Neural progenitor cell (in vitro differentiated cells): ENCODE measurements around the gene PLB1. TPM values are rescaled to one million over a fixed set of nuclear protein-coding genes. Genes with fewer than 3 reads are reported as not detected.

Source experiments
- DNase-seq: peaks from one replicate; pipeline ENCODE4 v3.0.0-alpha.2; 2016; ENCODE audit warnings: low spot score
- H2AFZ ChIP-seq: fragments of 200-600 bp; sonication (generic); replicated peaks from 2 replicates; pipeline ENCODE4 v1.6.1; 2016; ENCODE audit warnings: antibody characterized with exemption
- H3F3A ChIP-seq: fragments of 200-600 bp; sonication (generic); 2 replicates; pipeline ENCODE4 v1.6.1; 2016; ENCODE audit warnings: antibody characterized with exemption, low read depth
- H3K27ac ChIP-seq: fragments of 200-600 bp; sonication (generic); 2 replicates; pipeline ENCODE4 v1.5.1; 2016; ENCODE audit warnings: mild to moderate bottlenecking
- H3K27me3 ChIP-seq: fragments of 200-600 bp; sonication (generic); 2 replicates; pipeline ENCODE4 v1.6.1; 2016; ENCODE audit warnings: mild to moderate bottlenecking, moderate library complexity
- H3K36me3 ChIP-seq: fragments of 200-600 bp; sonication (generic); 2 replicates; pipeline ENCODE4 v1.5.1; 2016
- H3K4me1 ChIP-seq: fragments of 200-600 bp; sonication (generic); 2 replicates; pipeline ENCODE4 v1.6.1; 2016; ENCODE audit warnings: mixed run types
- H3K4me2 ChIP-seq: fragments of 200-600 bp; sonication (generic); 2 replicates; pipeline ENCODE4 v1.6.1; 2016
- H3K4me3 ChIP-seq: fragments of 200-600 bp; sonication (generic); 2 replicates; pipeline ENCODE4 v1.5.1; 2016
- H3K79me2 ChIP-seq: fragments of 200-600 bp; sonication (generic); 2 replicates; pipeline ENCODE4 v1.6.1; 2016; ENCODE audit warnings: low read depth
- H3K9ac ChIP-seq: fragments of 200-600 bp; sonication (generic); 2 replicates; pipeline ENCODE4 v1.6.1; 2016
- H3K9me3 ChIP-seq: fragments of 200-600 bp; sonication (generic); 2 replicates; pipeline ENCODE4 v1.5.1; 2016; ENCODE audit warnings: low read depth
- H4K20me1 ChIP-seq: fragments of 200-600 bp; sonication (generic); 2 replicates; pipeline ENCODE4 v1.6.1; 2016; ENCODE audit warnings: low read depth
- H3K27ac Mint-ChIP-seq: 3 replicates; pipeline ENCODE4 v1.8.0; 2021; ENCODE audit warnings: mixed read lengths
- H3K27me3 Mint-ChIP-seq: 2 replicates; pipeline ENCODE4 v1.8.0; 2022; ENCODE audit warnings: low read depth, mild to moderate bottlenecking, inconsistent platforms, moderate library complexity, mixed read lengths; ENCODE audit not compliant: insufficient read depth
- H3K36me3 Mint-ChIP-seq: 3 replicates; pipeline ENCODE4 v1.8.0; 2021; ENCODE audit warnings: mixed read lengths
- H3K4me1 Mint-ChIP-seq: 3 replicates; pipeline ENCODE4 v1.8.0; 2021; ENCODE audit warnings: mixed read lengths
- H3K4me3 Mint-ChIP-seq: 3 replicates; pipeline ENCODE4 v1.8.0; 2021; ENCODE audit warnings: mild to moderate bottlenecking, moderate library complexity, mixed read lengths
- H3K9me3 Mint-ChIP-seq: 3 replicates; pipeline ENCODE4 v1.8.0; 2020; ENCODE audit warnings: mixed read lengths
- EZH2 ChIP-seq: fragments of 200-600 bp; sonication (generic); IDR thresholded peaks from 2 replicates; pipeline ENCODE4 v1.6.1; 2017; ENCODE audit warnings: antibody characterized with exemption, mild to moderate bottlenecking, moderate library complexity
- EZH2phosphoT487 ChIP-seq: fragments of 200-600 bp; sonication (generic); IDR thresholded peaks from 2 replicates; pipeline ENCODE4 v1.6.1; 2017; ENCODE audit warnings: antibody characterized with exemption
- total RNA-seq: library from RNA; depleted of rRNA; stranded (reverse); fragments of >200 nt; gene quantifications from 2 replicates; pipeline ENCODE4 v1.2.3, GENCODE V29; 2015; ENCODE audit warnings: low replicate concordance
- TF ChIP-seq, protein P1 (sequence below): fragments of 200-600 bp; sonication (generic); IDR thresholded peaks from 2 replicates; pipeline ENCODE4 v1.5.1; 2017; ENCODE audit warnings: antibody characterized with exemption, mild to moderate bottlenecking

Gene PLB1
- total RNA-seq, 1 donor from 2014 or later: not detected

DNA sequence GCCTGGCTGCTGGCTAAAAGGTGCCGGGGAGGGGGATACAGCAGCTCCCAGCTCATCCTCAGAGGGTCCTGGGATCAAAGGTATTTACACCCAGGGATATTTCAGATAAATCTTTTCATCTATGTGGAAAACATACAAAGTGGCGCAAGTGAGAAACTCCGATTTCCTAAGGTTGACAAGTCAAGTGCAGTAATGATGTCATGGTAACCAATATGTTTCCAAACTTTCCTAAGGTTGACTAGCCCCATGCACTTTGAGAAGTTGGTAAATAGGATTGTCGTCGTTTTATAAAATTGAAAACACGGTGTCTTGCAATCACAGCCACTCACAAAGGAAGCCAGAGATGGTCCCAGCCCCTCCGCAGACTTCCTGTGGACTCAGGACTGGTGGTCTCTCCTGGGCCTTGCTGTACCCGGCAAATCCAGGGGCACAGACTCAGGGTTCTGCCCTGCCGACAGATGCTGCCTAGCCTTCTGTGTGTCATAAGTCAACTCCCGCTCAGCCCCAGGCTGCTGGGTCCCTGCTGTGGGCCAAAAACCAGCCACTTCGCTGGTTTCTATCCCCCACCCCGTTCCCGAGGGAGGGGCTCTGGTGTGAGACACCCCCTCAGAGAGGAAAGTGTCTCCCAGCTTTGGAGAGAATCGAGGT lies 144.5 kb downstream of the PLB1 start:
- TF ChIP-seq EZH2phosphoT487: no peak
- no peak for TF ChIP-seq EZH2
- TF ChIP-seq, protein P1, sequence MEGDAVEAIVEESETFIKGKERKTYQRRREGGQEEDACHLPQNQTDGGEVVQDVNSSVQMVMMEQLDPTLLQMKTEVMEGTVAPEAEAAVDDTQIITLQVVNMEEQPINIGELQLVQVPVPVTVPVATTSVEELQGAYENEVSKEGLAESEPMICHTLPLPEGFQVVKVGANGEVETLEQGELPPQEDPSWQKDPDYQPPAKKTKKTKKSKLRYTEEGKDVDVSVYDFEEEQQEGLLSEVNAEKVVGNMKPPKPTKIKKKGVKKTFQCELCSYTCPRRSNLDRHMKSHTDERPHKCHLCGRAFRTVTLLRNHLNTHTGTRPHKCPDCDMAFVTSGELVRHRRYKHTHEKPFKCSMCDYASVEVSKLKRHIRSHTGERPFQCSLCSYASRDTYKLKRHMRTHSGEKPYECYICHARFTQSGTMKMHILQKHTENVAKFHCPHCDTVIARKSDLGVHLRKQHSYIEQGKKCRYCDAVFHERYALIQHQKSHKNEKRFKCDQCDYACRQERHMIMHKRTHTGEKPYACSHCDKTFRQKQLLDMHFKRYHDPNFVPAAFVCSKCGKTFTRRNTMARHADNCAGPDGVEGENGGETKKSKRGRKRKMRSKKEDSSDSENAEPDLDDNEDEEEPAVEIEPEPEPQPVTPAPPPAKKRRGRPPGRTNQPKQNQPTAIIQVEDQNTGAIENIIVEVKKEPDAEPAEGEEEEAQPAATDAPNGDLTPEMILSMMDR: no peak
- peaks cover 2% of the 10 kb centered on the region for H3K9me3 Mint-ChIP-seq
- Histone ChIP-seq H3K9me3 (no peaks in the 10 kb centered on the region), H3K4me3 (no peak overlapping the region), H2AFZ (no peak overlapping the region), H3K79me2 (no peaks in the 10 kb centered on the region), H3K27ac (no peak overlapping the region), H3K4me1 (peaks cover 22% of the 10 kb centered on the region), H3K9ac (no peak overlapping the region), H3K4me2 (no peak overlapping the region), H3K36me3 (no peaks in the 10 kb centered on the region), H3F3A (no peaks in the 10 kb centered on the region), H3K27me3 (no peaks in the 10 kb centered on the region), H4K20me1 (no peaks in the 10 kb centered on the region)
- H3K36me3 Mint-ChIP-seq: no peaks in the 10 kb centered on the region
- DNase-seq: no peak
- peak overlapping the region; percentile 67 for H3K27ac Mint-ChIP-seq
- no peak overlapping the region for H3K4me3 Mint-ChIP-seq
- peaks cover 39% of the 10 kb centered on the region for H3K4me1 Mint-ChIP-seq
- peaks cover 19% of the 10 kb centered on the region for H3K27me3 Mint-ChIP-seq

DNA sequence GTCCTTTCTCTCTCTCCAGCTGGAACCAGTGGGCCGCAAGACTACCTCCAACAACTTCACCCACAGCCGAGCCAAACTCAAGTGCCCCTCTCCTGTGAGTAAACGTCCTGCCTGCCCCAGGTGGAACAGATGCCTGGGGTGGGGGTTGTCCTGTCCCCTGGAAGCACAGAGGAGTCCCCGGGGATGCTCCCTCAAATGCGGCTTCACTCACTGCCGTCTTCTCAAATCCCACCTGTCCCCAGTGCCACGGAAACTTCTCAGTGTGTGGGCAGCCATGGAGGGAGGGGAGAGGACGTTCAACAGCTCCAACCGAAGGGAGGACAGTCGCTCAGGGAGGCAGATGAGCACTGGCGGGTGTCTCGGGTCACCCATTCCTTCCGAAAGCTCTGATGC lies 145.0 kb downstream of the PLB1 start:
- no peaks in the 10 kb centered on the region for H3F3A ChIP-seq
- no peak overlapping the region for H3K4me2 ChIP-seq
- Mint-ChIP-seq H3K9me3 (peaks cover 2% of the 10 kb centered on the region), H3K27me3 (peaks cover 15% of the 10 kb centered on the region), H3K36me3 (no peaks in the 10 kb centered on the region), H3K4me1 (peaks cover 39% of the 10 kb centered on the region), H3K27ac (no peak overlapping the region), H3K4me3 (no peak overlapping the region)
- H3K79me2 ChIP-seq: no peaks in the 10 kb centered on the region
- H2AFZ ChIP-seq: no peak overlapping the region
- no peak overlapping the region for H3K4me3 ChIP-seq
- H3K4me1 ChIP-seq: peaks cover 22% of the 10 kb centered on the region
- H4K20me1 ChIP-seq: no peaks in the 10 kb centered on the region
- TF ChIP-seq, protein P1: no peak
- no peak for TF ChIP-seq EZH2
- TF ChIP-seq EZH2phosphoT487: no peak
- H3K27me3 ChIP-seq: no peaks in the 10 kb centered on the region
- no peak for DNase-seq
- no peak overlapping the region for H3K27ac ChIP-seq
- no peaks in the 10 kb centered on the region for H3K9me3 ChIP-seq
- no peak overlapping the region for H3K9ac ChIP-seq
- no peaks in the 10 kb centered on the region for H3K36me3 ChIP-seq

DNA sequence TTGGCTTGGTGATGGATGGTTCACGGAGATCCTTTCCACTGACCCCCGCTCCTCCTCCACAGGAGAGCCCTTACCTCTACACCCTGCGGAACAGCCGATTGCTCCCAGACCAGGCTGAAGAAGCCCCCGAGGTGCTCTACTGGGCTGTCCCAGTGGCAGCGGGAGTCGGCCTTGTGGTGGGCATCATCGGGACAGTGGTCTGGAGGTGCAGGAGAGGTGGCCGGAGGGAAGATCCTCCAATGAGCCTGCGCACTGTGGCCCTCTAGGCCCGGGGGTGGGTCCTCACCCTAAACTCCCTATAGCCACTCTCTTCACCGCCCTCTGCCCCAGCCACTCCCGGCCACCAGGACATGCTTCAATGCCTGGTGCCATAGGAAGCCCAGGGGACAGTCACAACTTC lies 146.9 kb downstream of the PLB1 start:
- Histone ChIP-seq H3K27ac (no peak overlapping the region), H3K36me3 (no peaks in the 10 kb centered on the region), H3K4me1 (peaks cover 22% of the 10 kb centered on the region), H3K9me3 (no peaks in the 10 kb centered on the region), H3K4me2 (no peak overlapping the region), H4K20me1 (no peaks in the 10 kb centered on the region), H3K4me3 (no peak overlapping the region), H2AFZ (no peak overlapping the region), H3K27me3 (no peaks in the 10 kb centered on the region), H3K9ac (no peak overlapping the region), H3F3A (no peaks in the 10 kb centered on the region), H3K79me2 (no peaks in the 10 kb centered on the region)
- TF ChIP-seq EZH2phosphoT487 (no peak), EZH2 (no peak)
- TF ChIP-seq, protein P1: no peak
- no peak overlapping the region for H3K27ac Mint-ChIP-seq
- peaks cover 2% of the 10 kb centered on the region for H3K36me3 Mint-ChIP-seq
- H3K4me3 Mint-ChIP-seq: no peak overlapping the region
- peaks cover 34% of the 10 kb centered on the region for H3K4me1 Mint-ChIP-seq
- peaks cover 2% of the 10 kb centered on the region for H3K9me3 Mint-ChIP-seq
- peaks cover 13% of the 10 kb centered on the region for H3K27me3 Mint-ChIP-seq
- no peak for DNase-seq
